ENCODE results near the gene C1QTNF6.
"Not testable (repeated sequence)": the region's sequence is repeated elsewhere in the genome, so short reads cannot be mapped to it uniquely, and the experiment has no call there.

Gene C1QTNF6

GRCh38 chr22:37203354-37204044 is 15.5 kb upstream of the C1QTNF6 start:
- no peak overlapping the region for H3K4me3 ChIP-seq (replicated peaks; ENCODE audit: insufficient read depth, low read length)
- H3K27ac ChIP-seq (replicated peaks): no peak overlapping the region
- DNase-seq (ENCODE audit: low read depth in 1 of 2, low spot score in 1 of 2): no peak
- TF ChIP-seq SPI1 (IDR thresholded peaks at IDR 0.05; ENCODE audit: borderline replicate concordance, low read depth) (no peak), REST (IDR thresholded peaks at IDR 0.05; ENCODE audit: insufficient replicate concordance, low read depth) (no peak), CTCF (IDR thresholded peaks at IDR 0.05; ENCODE audit: insufficient read depth, low read length) (no peak), POLR2AphosphoS5 (IDR thresholded peaks at IDR 0.05; ENCODE audit: low read depth) (no peak), GABPA (IDR thresholded peaks at IDR 0.05; ENCODE audit: low read depth) (no peak)
- no peaks in the 10 kb centered on the region for H3K27me3 ChIP-seq (ENCODE audit: insufficient read depth, poor library complexity, severe bottlenecking)

GRCh38 chr22:37202716-37203115 is 14.7 kb upstream of the C1QTNF6 start:
- no peak for DNase-seq (ENCODE audit: low read depth in 1 of 2, low spot score in 1 of 2)
- Histone ChIP-seq H3K27me3 (ENCODE audit: insufficient read depth, poor library complexity, severe bottlenecking) (no peaks in the 10 kb centered on the region), H3K27ac (replicated peaks) (no peak overlapping the region), H3K4me3 (replicated peaks; ENCODE audit: insufficient read depth, low read length) (no peak overlapping the region)
- TF ChIP-seq SPI1 (IDR thresholded peaks at IDR 0.05; ENCODE audit: borderline replicate concordance, low read depth) (no peak), POLR2AphosphoS5 (IDR thresholded peaks at IDR 0.05; ENCODE audit: low read depth) (no peak), GABPA (IDR thresholded peaks at IDR 0.05; ENCODE audit: low read depth) (no peak), REST (IDR thresholded peaks at IDR 0.05; ENCODE audit: insufficient replicate concordance, low read depth) (no peak), CTCF (IDR thresholded peaks at IDR 0.05; ENCODE audit: insufficient read depth, low read length) (no peak)

- Histone ChIP-seq H3K27me3 (ENCODE audit: insufficient read depth, poor library complexity, severe bottlenecking) (no peaks in the 10 kb centered on the region), H3K4me3 (replicated peaks; ENCODE audit: insufficient read depth, low read length) (no peak overlapping the region), H3K27ac (replicated peaks) (no peak overlapping the region)
- no peak for DNase-seq (ENCODE audit: low read depth in 1 of 2, low spot score in 1 of 2)
- TF ChIP-seq GABPA (IDR thresholded peaks at IDR 0.05; ENCODE audit: low read depth) (no peak), CTCF (IDR thresholded peaks at IDR 0.05; ENCODE audit: insufficient read depth, low read length) (no peak), SPI1 (IDR thresholded peaks at IDR 0.05; ENCODE audit: borderline replicate concordance, low read depth) (no peak), REST (IDR thresholded peaks at IDR 0.05; ENCODE audit: insufficient replicate concordance, low read depth) (no peak), POLR2AphosphoS5 (IDR thresholded peaks at IDR 0.05; ENCODE audit: low read depth) (no peak)
Observed at GRCh38 chr22:37202001-37202555, 14.0 kb upstream of the C1QTNF6 start.

- not testable (repeated sequence) for H3K4me3 ChIP-seq (replicated peaks; ENCODE audit: insufficient read depth, low read length); DNase-seq (ENCODE audit: low read depth in 1 of 2, low spot score in 1 of 2); H3K27ac ChIP-seq (replicated peaks)
Observed at GRCh38 chr22:37201443-37201820, 13.4 kb upstream of the C1QTNF6 start.

More at GRCh38 chr22:37201443-37201820, 13.4 kb upstream of the C1QTNF6 start:
- H3K27me3 ChIP-seq (ENCODE audit: insufficient read depth, poor library complexity, severe bottlenecking): not testable (repeated sequence)
